Vagina (tissue), 2 donors: ENCODE data around the gene OR7C1.

Experiments
- CTCF ChIP-seq, 3 experiments: fragments of 450-650 bp in 2 of 3; fragments of 200-600 bp in 1 of 3; sonication (generic) in 1 of 3; IDR thresholded peaks; one replicate each; pipeline ENCODE4 v1.5.1; 2017 to 2019; ENCODE audit warnings: antibody characterized with exemption in 3 of 3, mild to moderate bottlenecking in 2 of 3, moderate library complexity in 2 of 3
- POLR2A ChIP-seq, 2 donors: fragments of 450-650 bp; IDR thresholded peaks; one replicate each; pipeline ENCODE4 v1.6.1; 2017; ENCODE audit warnings: antibody characterized with exemption in 2 of 2, mild to moderate bottlenecking in 2 of 2, moderate library complexity in 2 of 2
- POLR2AphosphoS5 ChIP-seq, 2 donors: sonication (generic); formaldehyde crosslinking; IDR thresholded peaks; one replicate each; pipeline ENCODE4 v1.9.0; 2017; ENCODE audit warnings: antibody characterized with exemption in 2 of 2, mild to moderate bottlenecking in 2 of 2, low read depth in 1 of 2; ENCODE audit not compliant: insufficient read depth in 1 of 2

DNA sequence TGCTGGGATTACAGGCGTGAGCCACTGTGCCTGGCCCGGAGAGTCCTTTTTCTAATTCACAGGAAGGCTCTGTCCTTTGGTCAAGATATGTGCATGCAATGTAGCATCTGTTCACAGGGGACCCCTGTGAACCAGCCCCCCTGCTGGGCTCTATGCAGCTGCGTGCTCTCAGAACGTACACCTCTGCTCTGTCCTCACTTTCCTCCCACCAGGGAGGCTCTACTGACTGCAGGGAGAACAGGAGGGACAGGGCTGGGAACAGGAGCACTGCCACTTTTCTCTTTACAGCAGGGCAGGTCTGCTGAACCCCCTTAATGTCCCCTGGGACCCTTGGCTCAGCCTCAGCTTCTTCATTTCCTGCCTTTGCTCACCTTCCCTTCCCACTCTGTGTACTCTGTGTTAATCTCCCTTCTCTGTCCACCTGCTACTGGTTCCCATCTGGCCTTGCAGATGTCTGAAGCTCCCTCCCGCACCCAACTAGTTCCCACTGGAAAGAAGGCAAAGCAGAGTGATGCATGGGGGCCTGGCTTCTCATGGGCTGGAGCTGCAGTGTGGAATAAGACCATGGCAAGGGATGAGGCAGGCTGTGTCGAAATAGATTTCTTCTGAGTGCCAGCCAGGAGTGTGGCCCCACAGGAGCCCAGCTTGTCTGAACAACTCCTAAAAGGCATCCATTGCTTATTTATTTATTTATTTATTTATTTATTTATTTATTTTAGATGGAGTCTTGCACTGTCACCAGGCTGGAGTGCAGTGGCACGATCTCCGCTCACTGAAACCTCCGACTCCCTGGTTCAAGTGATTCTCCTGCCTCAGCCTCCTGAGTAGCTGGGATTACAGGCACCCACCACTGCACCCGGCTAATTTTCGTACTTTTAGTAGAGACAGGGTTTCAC lies 63.8 kb downstream of the OR7C1 start:
- TF ChIP-seq POLR2A (IDR thresholded peaks at IDR 0.05) (no peak), CTCF (IDR thresholded peaks at IDR 0.05) (no peak), POLR2AphosphoS5 (IDR thresholded peaks at IDR 0.05; ENCODE audit: insufficient read depth in 1 of 2, low read depth in 1 of 2) (no peak)
